Left renal pelvis (tissue), 4 donors: Measurements from ENCODE around the gene APOL3. TPM values are rescaled to one million over a fixed set of nuclear protein-coding genes. Genes with fewer than 3 reads are reported as not detected.
"Not testable (repeated sequence)": the region's sequence is repeated elsewhere in the genome, so short reads cannot be mapped to it uniquely, and the experiment has no call there.

Source experiments
- DNase-seq, 4 donors: peaks; one replicate each; pipeline ENCODE4 v3.0.0-alpha.2; 2013; ENCODE audit warnings: low read depth in 4 of 4, low spot score in 3 of 4
- polyA plus RNA-seq, 4 donors: library from polyadenylated mRNA; unstranded; fragments of 120-200 nt; gene quantifications; one replicate each; pipeline ENCODE4 v1.2.1, GENCODE V29; 2013; ENCODE audit not compliant: insufficient read length in 4 of 4

Gene APOL3
- polyA plus RNA-seq, 4 donors = 13.0 to 16.0 (median 13.6) TPM

GRCh38 chr22:36163497-36163896 is 2.9 kb upstream of the APOL3 start:
- DNase-seq = no peak

GRCh38 chr22:36162127-36163034 is 1.8 kb upstream of the APOL3 start:
- DNase-seq = no peak

DNA sequence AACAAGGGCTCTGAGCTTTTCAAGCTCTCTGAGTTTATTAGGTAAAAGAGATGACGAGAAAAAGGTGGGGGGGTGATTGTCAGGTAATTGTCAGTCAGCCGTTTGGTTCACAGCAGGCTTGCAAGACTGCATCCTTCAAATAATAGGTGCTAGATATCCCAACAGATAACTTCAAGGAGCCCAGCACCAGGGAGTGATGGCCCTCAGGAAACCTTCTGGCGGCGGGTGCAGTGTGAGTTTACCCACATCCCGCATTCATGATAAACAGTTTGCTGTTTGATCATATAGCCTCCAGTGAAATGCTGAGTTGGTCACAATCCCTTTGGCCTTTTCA is 1.2 kb upstream of the APOL3 start:
- DNase-seq = not testable (repeated sequence)

- DNase-seq = peak in 3 of 4 donors; percentile 41 to 51 (median 42)
Observed at GRCh38 chr22:36156515-36157419, 3.8 kb downstream of the APOL3 start.

DNA sequence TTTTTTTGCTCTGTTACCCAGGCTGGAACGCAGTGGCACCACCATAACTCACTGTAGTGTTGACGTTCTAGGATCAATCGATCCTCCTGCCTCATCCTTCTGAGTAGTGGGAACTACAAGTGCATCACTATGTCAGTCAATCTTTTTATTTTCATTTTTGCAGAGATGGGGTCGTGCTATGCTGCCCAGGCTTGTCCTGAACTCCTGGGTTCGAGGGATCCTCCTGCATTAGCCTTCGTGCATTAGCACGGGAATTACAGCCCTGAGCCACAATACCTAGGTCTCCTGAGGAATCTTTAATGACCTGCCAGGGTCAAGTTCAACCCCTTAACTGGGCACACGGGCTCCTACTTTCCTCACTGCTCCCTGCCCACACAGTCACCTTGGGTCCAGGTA is 4.4 kb downstream of the APOL3 start:
- no peak for DNase-seq

GRCh38 chr22:36155702-36156101 is 4.9 kb downstream of the APOL3 start:
- DNase-seq = peak in 1 of 4 donors; percentile 41

DNA sequence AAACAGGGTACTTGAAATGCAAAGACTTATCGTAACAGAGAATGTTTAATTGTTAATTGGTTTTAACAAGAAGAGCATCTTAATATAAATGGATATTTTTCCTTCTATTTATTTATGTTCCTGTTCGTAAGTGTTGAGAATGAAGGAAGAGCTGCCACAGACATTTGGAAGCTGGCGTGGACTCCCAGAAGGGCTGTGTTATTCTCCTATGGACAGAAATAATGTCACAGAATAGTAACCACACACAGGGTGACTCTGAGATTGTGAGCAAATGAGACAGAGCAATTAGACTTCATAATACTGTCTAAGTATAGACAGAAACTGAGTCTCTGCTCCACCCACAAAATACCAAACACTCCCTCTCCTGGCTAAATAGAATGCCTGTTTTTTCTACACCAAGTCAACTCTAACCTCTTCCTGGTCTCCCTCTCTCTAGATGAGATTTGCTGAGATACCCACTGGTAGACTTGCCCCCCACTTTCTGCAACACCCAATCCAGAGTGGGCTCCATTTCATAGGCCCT is 6.1 kb downstream of the APOL3 start:
- no peak for DNase-seq

DNA sequence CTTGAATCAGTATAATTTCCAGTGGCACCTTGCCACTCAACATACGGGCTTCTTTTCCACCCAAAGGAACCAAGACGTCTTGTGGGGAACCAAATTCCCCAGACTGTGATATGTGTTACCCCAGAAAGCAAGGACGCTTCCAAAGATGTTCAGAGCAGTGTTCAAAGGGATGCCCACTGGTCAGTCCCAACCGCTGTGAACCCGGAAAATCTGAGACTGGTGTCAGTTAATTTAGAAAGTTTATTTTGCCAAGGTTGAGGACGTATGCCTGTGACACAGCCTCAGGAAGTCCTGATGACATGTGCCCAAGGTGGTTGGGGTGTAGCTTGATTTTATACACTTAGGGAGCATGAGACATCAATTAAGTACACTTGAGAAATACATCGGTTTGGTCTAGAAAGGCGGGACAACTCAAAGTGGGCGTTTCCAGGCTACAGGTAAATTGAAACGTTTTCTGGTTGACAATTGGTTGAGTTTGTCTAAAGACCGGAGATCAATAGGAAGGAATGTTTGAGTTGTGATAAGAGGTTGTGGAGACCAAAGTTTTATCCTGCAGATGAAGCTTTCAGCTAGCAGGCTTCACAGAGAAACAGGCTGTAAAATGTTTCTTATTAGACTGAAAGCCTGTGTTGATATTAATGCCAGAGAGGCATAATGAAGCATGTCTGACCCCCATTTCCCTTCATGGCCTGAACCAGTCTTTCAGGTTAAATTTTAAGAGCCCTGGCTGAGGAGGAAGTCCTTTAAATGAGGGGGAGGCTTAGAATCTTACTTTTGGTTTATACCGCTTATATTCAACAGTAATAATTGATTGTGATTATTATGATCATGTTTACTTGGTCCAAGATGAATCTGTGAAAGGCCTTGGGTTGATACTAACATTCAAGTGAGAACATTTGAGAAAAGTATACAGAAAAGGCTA is 6.8 kb downstream of the APOL3 start:
- no peak for DNase-seq

DNA sequence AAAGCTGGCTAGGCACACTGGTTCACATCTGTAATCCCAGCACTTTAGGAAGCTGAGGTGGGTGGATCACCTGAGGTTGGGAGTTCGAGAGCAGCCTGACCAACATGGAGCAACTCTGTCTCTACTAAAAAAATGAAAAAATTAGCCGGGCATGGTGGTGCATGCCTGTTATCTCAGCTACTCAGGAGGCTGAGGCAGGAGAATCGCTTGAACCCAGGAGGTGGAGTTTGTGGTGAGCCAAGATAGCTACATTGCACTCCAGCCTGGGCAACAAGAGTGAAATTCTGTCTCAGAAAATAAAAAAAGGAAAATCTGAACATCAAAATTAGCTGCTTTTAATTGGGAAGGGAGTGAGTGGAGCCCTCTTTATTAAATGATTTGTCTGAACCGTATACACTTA is 7.7 kb downstream of the APOL3 start:
- DNase-seq = not testable (repeated sequence)

GRCh38 chr22:36152088-36152487 is 8.5 kb downstream of the APOL3 start:
- no peak for DNase-seq

- no peak for DNase-seq
Observed at GRCh38 chr22:36151006-36151595, 9.5 kb downstream of the APOL3 start.

DNA sequence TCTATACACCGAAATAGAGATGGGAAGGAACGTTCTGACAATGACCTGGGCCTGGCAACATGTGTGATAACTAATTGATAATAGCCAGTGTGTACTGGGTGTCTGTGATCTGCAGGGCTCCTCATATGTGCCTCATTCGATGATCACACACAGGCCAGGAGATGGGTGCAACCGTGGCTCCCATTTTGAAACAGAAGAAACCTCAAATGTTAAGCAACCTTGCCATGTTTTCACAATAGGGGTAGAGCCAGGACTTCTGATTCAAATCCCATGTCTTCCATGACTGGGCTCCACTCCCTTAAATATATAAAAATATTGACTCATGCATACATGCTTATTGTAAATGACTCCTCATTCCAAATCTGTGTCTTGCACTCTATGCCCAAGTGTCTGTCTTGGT is 11.1 kb downstream of the APOL3 start:
- DNase-seq = no peak

- no peak for DNase-seq
Observed at GRCh38 chr22:36148411-36148810, 12.1 kb downstream of the APOL3 start.

GRCh38 chr22:36147196-36147791 is 13.3 kb downstream of the APOL3 start:
- DNase-seq = no peak

GRCh38 chr22:36145881-36146280 is 14.7 kb downstream of the APOL3 start:
- DNase-seq = no peak

GRCh38 chr22:36144886-36145541 is 15.5 kb downstream of the APOL3 start:
- DNase-seq = peak in 2 of 4 donors; percentile 48

DNA sequence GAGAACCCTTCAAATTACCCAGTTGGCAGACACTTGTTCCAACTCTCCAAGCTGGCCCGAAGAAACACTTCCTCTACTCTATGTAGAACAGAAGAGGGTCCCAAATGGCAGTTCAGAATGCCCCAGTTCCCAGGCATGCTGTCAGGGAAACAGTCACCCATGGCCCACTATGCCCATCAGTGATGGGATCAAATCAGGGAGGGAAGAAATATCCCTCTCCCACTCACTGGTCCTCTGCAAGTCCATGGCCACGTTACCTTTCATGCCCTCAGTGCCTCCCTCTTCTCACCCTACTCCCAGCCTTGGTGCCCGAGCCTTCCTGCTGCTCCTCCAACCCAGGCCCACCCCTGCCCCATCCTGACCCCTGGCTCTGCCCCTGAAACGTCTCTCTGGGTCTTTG is 16.6 kb downstream of the APOL3 start:
- no peak for DNase-seq

DNA sequence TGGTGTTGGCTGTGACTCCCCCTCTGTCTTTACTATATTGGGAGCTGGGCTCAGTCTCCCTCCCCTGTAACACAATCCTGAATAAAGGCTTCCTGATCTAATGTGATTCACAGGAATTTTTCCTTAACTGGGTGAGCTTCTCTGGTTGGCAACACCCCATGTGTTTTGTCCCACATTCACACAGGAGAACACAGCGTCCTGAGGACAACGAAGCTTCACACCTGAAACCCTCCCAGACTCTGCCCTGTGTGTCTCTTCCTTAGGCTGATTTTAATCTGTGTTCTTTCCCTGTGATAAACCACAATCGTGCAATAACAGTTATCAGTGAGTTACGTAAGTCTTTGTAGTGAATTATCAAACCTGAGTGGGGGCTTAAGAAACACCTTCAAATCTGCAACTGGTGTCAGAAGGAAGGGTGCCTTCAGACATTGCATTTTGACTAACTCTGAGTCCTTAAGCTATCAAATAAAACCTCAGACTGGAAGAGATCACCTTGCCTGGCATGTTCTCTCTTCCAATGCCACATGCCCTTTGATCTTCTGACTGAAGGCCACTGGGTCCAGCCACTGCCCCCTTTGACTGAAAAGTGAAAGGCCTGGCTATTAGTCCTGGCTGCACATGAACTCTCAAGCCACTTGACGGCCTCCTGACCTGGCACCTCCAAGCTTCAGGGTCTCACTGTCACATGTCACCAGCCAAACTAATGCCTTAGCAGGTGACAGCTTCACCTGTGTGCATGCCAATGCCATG is 17.3 kb downstream of the APOL3 start:
- no peak for DNase-seq
